ENCODE measurements around the gene SWAP70.

Gene SWAP70

GRCh38 chr11:9626496-9627394, 37.1 kb upstream of the SWAP70 start:
- no peak overlapping the region for H3K27ac ChIP-seq
- no peaks in the 10 kb centered on the region for H3K36me3 ChIP-seq (replicated peaks)
- no peaks in the 10 kb centered on the region for H3K27me3 ChIP-seq (replicated peaks)
- TF ChIP-seq CTCF (IDR thresholded peaks at IDR 0.05; ENCODE audit: low read depth, low read length, missing control alignments), result no peak
- no peak for DNase-seq
- in situ Hi-C loops (cut with HindIII; ENCODE audit: low pct_ligation_motif_present, low sequenced_read_pairs), result no loop called here
- H3K4me3 ChIP-seq (ENCODE audit: low read depth, low read length), result no peak overlapping the region

- Histone ChIP-seq H3K36me3 (replicated peaks) (no peaks in the 10 kb centered on the region), H3K27me3 (replicated peaks) (no peaks in the 10 kb centered on the region), H3K4me3 (ENCODE audit: low read depth, low read length) (no peak overlapping the region), H3K27ac (no peak overlapping the region)
- in situ Hi-C loops (cut with HindIII; ENCODE audit: low pct_ligation_motif_present, low sequenced_read_pairs), result no loop called here
- TF ChIP-seq CTCF (IDR thresholded peaks at IDR 0.05; ENCODE audit: low read depth, low read length, missing control alignments), result no peak
- DNase-seq, result no peak
Observed at GRCh38 chr11:9629064-9629463, 34.8 kb upstream of the SWAP70 start.

GRCh38 chr11:9633679-9634078, 30.2 kb upstream of the SWAP70 start:
- Histone ChIP-seq H3K27ac (no peak overlapping the region), H3K36me3 (replicated peaks) (no peaks in the 10 kb centered on the region), H3K27me3 (replicated peaks) (no peaks in the 10 kb centered on the region), H3K4me3 (ENCODE audit: low read depth, low read length) (no peak overlapping the region)
- no peak for DNase-seq
- no peak for TF ChIP-seq CTCF (IDR thresholded peaks at IDR 0.05; ENCODE audit: low read depth, low read length, missing control alignments)
- in situ Hi-C loops (cut with HindIII; ENCODE audit: low pct_ligation_motif_present, low sequenced_read_pairs), result no loop called here

- no peak overlapping the region for H3K4me3 ChIP-seq (ENCODE audit: low read depth, low read length)
- H3K27ac ChIP-seq, result no peak overlapping the region
- H3K36me3 ChIP-seq (replicated peaks), result no peaks in the 10 kb centered on the region
- DNase-seq, result no peak
- H3K27me3 ChIP-seq (replicated peaks), result no peaks in the 10 kb centered on the region
- in situ Hi-C loops (cut with HindIII; ENCODE audit: low pct_ligation_motif_present, low sequenced_read_pairs), result no loop called here
- TF ChIP-seq CTCF (IDR thresholded peaks at IDR 0.05; ENCODE audit: low read depth, low read length, missing control alignments), result no peak
Observed at GRCh38 chr11:9636691-9637090, 27.2 kb upstream of the SWAP70 start.

- in situ Hi-C loops (cut with HindIII; ENCODE audit: low pct_ligation_motif_present, low sequenced_read_pairs), result no loop called here
- no peak for DNase-seq
- H3K27ac ChIP-seq, result no peak overlapping the region
- no peak overlapping the region for H3K4me3 ChIP-seq (ENCODE audit: low read depth, low read length)
- no peak for TF ChIP-seq CTCF (IDR thresholded peaks at IDR 0.05; ENCODE audit: low read depth, low read length, missing control alignments)
- H3K36me3 ChIP-seq (replicated peaks), result no peaks in the 10 kb centered on the region
- no peaks in the 10 kb centered on the region for H3K27me3 ChIP-seq (replicated peaks)
Observed at GRCh38 chr11:9639099-9639498, 24.8 kb upstream of the SWAP70 start.

- Histone ChIP-seq H3K36me3 (replicated peaks) (no peaks in the 10 kb centered on the region), H3K27ac (no peak overlapping the region), H3K27me3 (replicated peaks) (no peaks in the 10 kb centered on the region), H3K4me3 (ENCODE audit: low read depth, low read length) (no peak overlapping the region)
- TF ChIP-seq CTCF (IDR thresholded peaks at IDR 0.05; ENCODE audit: low read depth, low read length, missing control alignments), result no peak
- DNase-seq, result no peak
- in situ Hi-C loops (cut with HindIII; ENCODE audit: low pct_ligation_motif_present, low sequenced_read_pairs), result no loop called here
Observed at GRCh38 chr11:9639985-9640384, 23.9 kb upstream of the SWAP70 start.
